ENCODE data around the gene PIK3C2A.

- TF ChIP-seq EP300 (IDR thresholded peaks at IDR 0.05) (no peak), CTCF (IDR thresholded peaks at IDR 0.05) (no peak)
Observed at GRCh38 chr11:17179970-17180369, 27.8 kb downstream of the PIK3C2A start.

Measured in sigmoid colon (tissue), 4 donors.